GM23338 (cell line): ENCODE measurements around the gene STAB2.

Source experiments
- CTCF ChIP-seq, 2 experiments: fragments of 200-600 bp in 1 of 2; sonication (generic) in 1 of 2; conservative IDR thresholded peaks; 2 replicates each; pipeline versions ENCODE4 v1.5.1 to v1.6.1; 2016 to 2017; ENCODE audit warnings: antibody characterized with exemption in 2 of 2, low read depth in 2 of 2, mild to moderate bottlenecking in 2 of 2, moderate library complexity in 1 of 2
- EZH2 ChIP-seq: fragments of 200-600 bp; sonication (generic); IDR thresholded peaks from one replicate; pipeline ENCODE4 v1.8.0; 2017; ENCODE audit warnings: antibody characterized with exemption, mild to moderate bottlenecking, low read depth; ENCODE audit not compliant: unreplicated experiment
- EZH2phosphoT487 ChIP-seq: fragments of 200-600 bp; sonication (generic); IDR thresholded peaks from one replicate; pipeline ENCODE4 v1.8.1; 2018; ENCODE audit warnings: antibody characterized with exemption; ENCODE audit not compliant: unreplicated experiment

- no peak for TF ChIP-seq CTCF (conservative IDR thresholded peaks at IDR 0.05; ENCODE audit: low read depth in 2 of 2)
- no peak for TF ChIP-seq EZH2
- no peak for TF ChIP-seq EZH2phosphoT487
Measured at GRCh38 chr12:103773109-103773910, 186.2 kb downstream of the STAB2 start.
